B cell (primary cell): ENCODE results near the gene PRRC2B. TPM values are rescaled to one million over a fixed set of nuclear protein-coding genes. Genes with fewer than 3 reads are reported as not detected.

Experiments
- ATAC-seq: fragments of 200-7000 bp; cut with Tn5 transposase; one replicate; pipeline ENCODE4 v1.10.0; 2021; ENCODE audit warnings: low read depth, mild to moderate bottlenecking, moderate number of reproducible peaks, moderate library complexity
- CTCF ChIA-PET: fragments of 350-600 bp; sonication (Branson Sonifier 250); formaldehyde crosslinking; loops from one replicate; lab custom pipeline; 2021; ENCODE audit warnings: antibody characterized with exemption, inconsistent platforms; lab: Charles Lee
- POLR2A ChIA-PET: fragments of 350-600 bp; sonication (Branson Sonifier 250); formaldehyde crosslinking; loops from one replicate; lab custom pipeline; 2021; ENCODE audit warnings: antibody characterized with exemption; lab: Charles Lee
- DNase-seq: peaks from one replicate; pipeline ENCODE4 v3.0.0; 2013
- H2AFZ ChIP-seq: 2 replicates; pipeline ENCODE4 v1.6.1; 2012; ENCODE audit warnings: mild to moderate bottlenecking, low read depth, low read length; ENCODE audit not compliant: insufficient read depth, poor library complexity, severe bottlenecking
- H3K27ac ChIP-seq, 2 donors: 1 replicate in 1 of 2; 2 replicates in 1 of 2; pipeline ENCODE4 v1.5.1; 2012 to 2013; ENCODE audit warnings: low read length in 2 of 2, mild to moderate bottlenecking in 2 of 2, moderate library complexity in 1 of 2
- H3K27me3 ChIP-seq, 4 experiments: fragments of 200-600 bp in 1 of 4; sonication (generic) in 1 of 4; replicated peaks in 1 of 4; 1 replicate in 2 of 4; 2 replicates in 2 of 4; pipeline versions ENCODE4 v1.6.1 to v1.7.0; 2013 to 2016; ENCODE audit warnings: low read length in 3 of 4, mild to moderate bottlenecking in 2 of 4, mixed read lengths in 1 of 4, moderate library complexity in 1 of 4; ENCODE audit not compliant: insufficient read depth in 4 of 4, control insufficient read depth in 3 of 4; ENCODE audit errors: control extremely low read depth in 1 of 4
- H3K36me3 ChIP-seq, 2 experiments: replicated peaks in 1 of 2; 1 replicate in 1 of 2; 2 replicates in 1 of 2; pipeline versions ENCODE4 v1.6.1 to v1.7.1; 2013; ENCODE audit warnings: low read length in 1 of 2; ENCODE audit not compliant: insufficient read depth in 2 of 2, control insufficient read depth in 1 of 2; ENCODE audit errors: control extremely low read depth in 1 of 2, extremely low read depth in 1 of 2
- H3K4me1 ChIP-seq, 2 donors: fragments of 200-600 bp in 1 of 2; sonication (generic) in 1 of 2; 1 replicate in 1 of 2; 2 replicates in 1 of 2; pipeline versions ENCODE4 v1.5.1 to v1.6.1; 2013 to 2017; ENCODE audit warnings: low read length in 2 of 2; ENCODE audit not compliant: control insufficient read depth in 2 of 2, insufficient read depth in 2 of 2
- H3K4me2 ChIP-seq: replicated peaks from 2 replicates; pipeline ENCODE3; 2012; ENCODE audit warnings: mild to moderate bottlenecking, low read depth, low read length; ENCODE audit not compliant: poor library complexity, severe bottlenecking
- H3K4me3 ChIP-seq, 5 experiments: fragments of 200-600 bp in 1 of 5; sonication (generic) in 1 of 5; 1 replicate in 3 of 5; 2 replicates in 2 of 5; pipeline versions ENCODE4 v1.5.1 to v1.7.0; 2011 to 2016; ENCODE audit warnings: low read length in 4 of 5, mild to moderate bottlenecking in 4 of 5, low read depth in 2 of 5, control low read depth in 1 of 5, moderate library complexity in 1 of 5; ENCODE audit not compliant: insufficient read depth in 1 of 5; ENCODE audit errors: control extremely low read depth in 1 of 5, extremely low read depth in 1 of 5
- H3K79me2 ChIP-seq: fragments of 200-600 bp; sonication (generic); one replicate; pipeline ENCODE4 v1.6.0; 2016; ENCODE audit warnings: low read length; ENCODE audit not compliant: control insufficient read depth, insufficient read depth
- H3K9ac ChIP-seq: fragments of 200-600 bp; sonication (generic); 2 replicates; pipeline ENCODE4 v1.6.1; 2017; ENCODE audit warnings: mild to moderate bottlenecking, low read length, moderate library complexity
- H3K9me3 ChIP-seq, 3 donors: one replicate each; pipeline versions ENCODE4 v1.6.1 to v1.7.1; 2013; ENCODE audit warnings: low read length in 2 of 3; ENCODE audit not compliant: control insufficient read depth in 2 of 3, insufficient read depth in 1 of 3; ENCODE audit errors: control extremely low read depth in 1 of 3
- H4K20me1 ChIP-seq: 2 replicates; pipeline ENCODE4 v1.6.0; 2012; ENCODE audit warnings: mild to moderate bottlenecking, low read length; ENCODE audit not compliant: insufficient read depth, control insufficient read depth, poor library complexity, severe bottlenecking
- H3K27ac Mint-ChIP-seq: one replicate; pipeline ENCODE4 v1.8.0; 2021; ENCODE audit warnings: mixed read lengths
- H3K27me3 Mint-ChIP-seq: one replicate; pipeline ENCODE4 v1.8.0; 2021; ENCODE audit warnings: mixed read lengths
- H3K4me1 Mint-ChIP-seq: one replicate; pipeline ENCODE4 v1.8.0; 2021; ENCODE audit warnings: mixed read lengths
- H3K4me3 Mint-ChIP-seq: one replicate; pipeline ENCODE4 v1.8.0; 2021; ENCODE audit warnings: mixed read lengths
- H3K9me3 Mint-ChIP-seq: one replicate; pipeline ENCODE4 v1.8.0; 2022; ENCODE audit warnings: mixed read lengths; ENCODE audit not compliant: insufficient read depth
- EZH2 ChIP-seq: IDR thresholded peaks from 2 replicates; pipeline ENCODE4 v1.6.1; 2012; ENCODE audit warnings: borderline replicate concordance, low read depth, mild to moderate bottlenecking, moderate library complexity, low read length; ENCODE audit not compliant: insufficient read depth, poor library complexity, severe bottlenecking
- WGBS: methylation state at CpG from one replicate; pipeline ENCODE4 v1.1.5; 2013; ENCODE audit warnings: missing lambda C conversion rate; ENCODE audit not compliant: insufficient coverage; 5-methylcytosine and 5-hydroxymethylcytosine counted together
- intact Hi-C: fragments of 100-400 bp; cut with micrococcal nuclease; formaldehyde crosslinking; loops from one replicate; pipeline ENCODE4 v1.10.0; 2022
- polyA plus RNA-seq: library from polyadenylated mRNA; depleted of rRNA; stranded (reverse); fragments of >200 nt; gene quantifications from 2 replicates; pipeline ENCODE4 v1.2.3, GENCODE V29; 2012
- total RNA-seq, 2 donors: library from RNA; stranded (reverse); fragments of 120-200 nt in 1 of 2; gene quantifications; 1 replicate in 1 of 2; 2 replicates in 1 of 2; pipeline versions ENCODE4 v1.2.3 to v1.2.4, GENCODE V29; 2013 to 2022
- TF ChIP-seq, protein P1 (sequence below): fragments of 200-600 bp; IDR thresholded peaks from one replicate; pipeline ENCODE4 v1.8.0; 2022; ENCODE audit warnings: antibody characterized with exemption, mild to moderate bottlenecking

The PRRC2B gene
- total and polyA plus RNA-seq, 2 donors (not counting 1 experiment from before 2014, with no cell fraction given): 63.9 to 268 TPM

DNA sequence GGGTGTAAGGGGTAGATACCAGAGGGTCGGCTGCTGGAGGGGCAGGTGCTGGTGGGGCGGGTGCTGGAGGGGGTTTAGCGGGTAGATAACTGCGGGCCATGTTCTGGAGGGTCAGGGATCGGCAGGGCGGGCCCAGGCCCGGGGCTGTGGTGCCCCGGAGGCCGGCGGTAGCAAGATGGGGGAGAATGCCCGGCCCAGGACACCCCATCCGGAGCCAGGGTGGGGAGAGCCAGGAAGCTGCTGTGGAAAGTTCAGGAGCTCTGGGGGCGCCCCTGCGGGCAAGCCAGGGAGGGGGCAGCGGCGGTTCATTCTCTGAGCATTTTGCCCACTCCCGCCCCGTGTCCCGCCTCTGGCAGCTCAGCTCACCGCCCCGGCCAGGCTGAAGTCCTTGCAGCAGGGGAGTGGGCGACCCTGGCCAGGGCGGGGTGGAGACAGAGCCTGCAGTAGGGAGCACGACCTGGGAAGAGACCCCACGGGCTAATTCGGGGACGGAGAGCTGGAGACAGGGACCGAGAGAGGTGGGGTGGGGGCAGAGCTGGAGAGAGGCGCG is 152.0 kb downstream of the PRRC2B start:
- CTCF ChIA-PET: no interaction called here
- H3K27me3 Mint-ChIP-seq: peaks cover 43% of the 10 kb centered on the region
- ATAC-seq (no peak), DNase-seq (no peak)
- TF ChIP-seq, protein P1, sequence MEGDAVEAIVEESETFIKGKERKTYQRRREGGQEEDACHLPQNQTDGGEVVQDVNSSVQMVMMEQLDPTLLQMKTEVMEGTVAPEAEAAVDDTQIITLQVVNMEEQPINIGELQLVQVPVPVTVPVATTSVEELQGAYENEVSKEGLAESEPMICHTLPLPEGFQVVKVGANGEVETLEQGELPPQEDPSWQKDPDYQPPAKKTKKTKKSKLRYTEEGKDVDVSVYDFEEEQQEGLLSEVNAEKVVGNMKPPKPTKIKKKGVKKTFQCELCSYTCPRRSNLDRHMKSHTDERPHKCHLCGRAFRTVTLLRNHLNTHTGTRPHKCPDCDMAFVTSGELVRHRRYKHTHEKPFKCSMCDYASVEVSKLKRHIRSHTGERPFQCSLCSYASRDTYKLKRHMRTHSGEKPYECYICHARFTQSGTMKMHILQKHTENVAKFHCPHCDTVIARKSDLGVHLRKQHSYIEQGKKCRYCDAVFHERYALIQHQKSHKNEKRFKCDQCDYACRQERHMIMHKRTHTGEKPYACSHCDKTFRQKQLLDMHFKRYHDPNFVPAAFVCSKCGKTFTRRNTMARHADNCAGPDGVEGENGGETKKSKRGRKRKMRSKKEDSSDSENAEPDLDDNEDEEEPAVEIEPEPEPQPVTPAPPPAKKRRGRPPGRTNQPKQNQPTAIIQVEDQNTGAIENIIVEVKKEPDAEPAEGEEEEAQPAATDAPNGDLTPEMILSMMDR: no peak
- TF ChIP-seq EZH2: peak; percentile 33
- H3K36me3 ChIP-seq: no peaks in the 10 kb centered on the region
- peaks cover 0 to 40% (median 13%) of the 10 kb centered on the region in 4 experiments for H3K27me3 ChIP-seq
- H3K27ac ChIP-seq: no peak overlapping the region
- H3K9me3 ChIP-seq: peaks cover 2 to 54% (median 23%) of the 10 kb centered on the region in 3 donors
- H2AFZ ChIP-seq: no peak overlapping the region
- no peak overlapping the region for H3K27ac Mint-ChIP-seq
- H3K79me2 ChIP-seq: no peaks in the 10 kb centered on the region
- POLR2A ChIA-PET: no interaction called here
- H4K20me1 ChIP-seq: no peaks in the 10 kb centered on the region
- H3K9me3 Mint-ChIP-seq: peaks cover 10% of the 10 kb centered on the region
- peaks cover 15 to 16% of the 10 kb centered on the region in 2 donors for H3K4me1 ChIP-seq
- H3K9ac ChIP-seq: no peak overlapping the region
- H3K4me1 Mint-ChIP-seq: peaks cover 11% of the 10 kb centered on the region
- no peak overlapping the region for H3K4me3 ChIP-seq
- 9% methylated on average over 28 of the region's 30 CpGs for WGBS
- intact Hi-C loops: loop anchor here (1.0 kb wide), 1 partner anchor 8 kb away; no protein-coding TSS in a partner anchor
- H3K4me2 ChIP-seq: peak overlapping the region; percentile 66
- H3K4me3 Mint-ChIP-seq: no peak overlapping the region

DNA sequence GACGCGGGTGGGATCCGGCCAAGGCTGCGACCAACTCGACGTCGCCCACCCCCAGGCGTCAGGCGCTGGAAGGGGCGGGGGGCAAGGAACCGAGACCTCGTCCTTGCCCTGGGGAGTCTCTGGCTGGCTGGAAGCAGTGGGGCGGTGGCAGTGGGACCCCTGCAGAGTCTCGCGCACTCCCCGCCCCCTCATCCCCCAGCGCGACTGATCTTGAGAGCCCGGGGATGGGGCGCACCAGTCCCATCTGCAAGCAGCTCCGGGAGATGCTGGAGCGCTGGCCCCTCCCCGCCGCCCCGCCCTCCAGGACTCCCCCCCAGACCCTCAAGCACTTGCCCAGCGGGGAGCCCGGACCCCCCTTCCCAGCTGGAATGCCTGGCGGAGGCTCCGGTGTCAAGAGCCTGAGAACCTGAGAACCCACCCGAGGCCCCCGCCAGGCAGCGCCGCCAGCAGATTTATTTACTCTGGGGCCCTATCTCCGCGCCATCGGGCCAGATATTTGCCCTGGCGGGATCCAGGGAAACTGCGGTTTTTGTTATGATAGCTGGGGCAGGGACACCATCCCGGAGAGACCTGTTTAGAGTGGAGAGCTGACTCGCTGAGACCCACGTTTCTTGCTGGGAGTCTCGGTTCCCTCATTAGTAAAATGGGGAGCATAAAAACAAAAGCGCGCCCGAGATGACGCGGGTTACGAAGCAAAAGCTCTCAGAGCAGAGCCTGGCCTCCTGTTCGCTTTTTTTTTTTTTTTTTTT is 152.6 kb downstream of the PRRC2B start:
- no peaks in the 10 kb centered on the region for H4K20me1 ChIP-seq
- H2AFZ ChIP-seq: no peak overlapping the region
- Mint-ChIP-seq H3K4me1 (peaks cover 11% of the 10 kb centered on the region), H3K27ac (no peak overlapping the region), H3K9me3 (peaks cover 10% of the 10 kb centered on the region), H3K4me3 (peak overlapping the region; percentile 75), H3K27me3 (peaks cover 48% of the 10 kb centered on the region)
- H3K36me3 ChIP-seq: no peaks in the 10 kb centered on the region
- DNase-seq (peak; percentile 38), ATAC-seq (no peak)
- intact Hi-C loops: loop anchor here (1.0 kb wide), 1 partner anchor 8 kb away; no protein-coding TSS in a partner anchor
- no peak for TF ChIP-seq EZH2
- TF ChIP-seq, protein P1: no peak
- 6% methylated on average over 44 of the region's 49 CpGs for WGBS
- peaks cover 15 to 16% of the 10 kb centered on the region in 2 donors for H3K4me1 ChIP-seq
- H3K9me3 ChIP-seq: peaks cover 2 to 54% (median 23%) of the 10 kb centered on the region in 3 donors
- peak overlapping the region; percentile 66 for H3K4me2 ChIP-seq
- H3K4me3 ChIP-seq: peak overlapping the region in 2 of 5 experiments; percentile 17 to 36
- POLR2A ChIA-PET: no interaction called here
- H3K27ac ChIP-seq: no peak overlapping the region
- peaks cover 0 to 40% (median 13%) of the 10 kb centered on the region in 4 experiments for H3K27me3 ChIP-seq
- H3K79me2 ChIP-seq: no peaks in the 10 kb centered on the region
- H3K9ac ChIP-seq: peak overlapping the region; percentile 19
- CTCF ChIA-PET: no interaction called here
